LNCaP clone FGC (cell line): ENCODE data around the gene ALLC.

ENCODE experiments used
- DNase-seq: peaks from one replicate; pipeline ENCODE4 v3.0.0-alpha.2; 2011; ENCODE audit warnings: low read depth
- H3K4me3 ChIP-seq: 2 replicates; pipeline ENCODE4 v1.5.1; 2011; ENCODE audit warnings: mild to moderate bottlenecking, low read depth, low read length, control low read depth
- CTCF ChIP-seq: IDR thresholded peaks from 2 replicates; pipeline ENCODE4 v1.5.1; 2012; ENCODE audit warnings: mild to moderate bottlenecking; ENCODE audit not compliant: control insufficient read depth, insufficient read depth; ENCODE audit errors: extremely low read depth

ALLC gene

GRCh38 chr2:3661149-3661660 lies 3.2 kb downstream of the ALLC start:
- H3K4me3 ChIP-seq, result no peak overlapping the region
- TF ChIP-seq CTCF, result no peak
- no peak for DNase-seq

GRCh38 chr2:3662239-3662638 lies 4.2 kb downstream of the ALLC start:
- no peak for DNase-seq
- H3K4me3 ChIP-seq, result no peak overlapping the region
- no peak for TF ChIP-seq CTCF

- no peak overlapping the region for H3K4me3 ChIP-seq
- DNase-seq, result no peak
- TF ChIP-seq CTCF, result no peak
Observed at GRCh38 chr2:3664118-3664517, 6.1 kb downstream of the ALLC start.

- DNase-seq, result no peak
- no peak for TF ChIP-seq CTCF
- no peak overlapping the region for H3K4me3 ChIP-seq
Observed at GRCh38 chr2:3664925-3665324, 6.9 kb downstream of the ALLC start.

GRCh38 chr2:3665886-3666612 lies 8.0 kb downstream of the ALLC start:
- no peak for TF ChIP-seq CTCF
- no peak overlapping the region for H3K4me3 ChIP-seq
- no peak for DNase-seq

GRCh38 chr2:3666613-3666975 lies 8.6 kb downstream of the ALLC start:
- TF ChIP-seq CTCF, result no peak
- no peak overlapping the region for H3K4me3 ChIP-seq
- DNase-seq, result no peak

GRCh38 chr2:3667151-3667631 lies 9.2 kb downstream of the ALLC start:
- TF ChIP-seq CTCF, result no peak
- no peak overlapping the region for H3K4me3 ChIP-seq
- no peak for DNase-seq
